GM18517 (cell line): ENCODE results near the gene CD276.

Source experiments
- ATAC-seq: cut with Tn5 transposase; IDR thresholded peaks from one replicate; pipeline ENCODE4 v1.9.1; 2021; ENCODE audit warnings: mild to moderate bottlenecking, moderate library complexity; ENCODE audit not compliant: unreplicated experiment

The CD276 gene

GRCh38 chr15:73746883-73747282 is 62.7 kb downstream of the CD276 start:
- ATAC-seq, result no peak

DNA sequence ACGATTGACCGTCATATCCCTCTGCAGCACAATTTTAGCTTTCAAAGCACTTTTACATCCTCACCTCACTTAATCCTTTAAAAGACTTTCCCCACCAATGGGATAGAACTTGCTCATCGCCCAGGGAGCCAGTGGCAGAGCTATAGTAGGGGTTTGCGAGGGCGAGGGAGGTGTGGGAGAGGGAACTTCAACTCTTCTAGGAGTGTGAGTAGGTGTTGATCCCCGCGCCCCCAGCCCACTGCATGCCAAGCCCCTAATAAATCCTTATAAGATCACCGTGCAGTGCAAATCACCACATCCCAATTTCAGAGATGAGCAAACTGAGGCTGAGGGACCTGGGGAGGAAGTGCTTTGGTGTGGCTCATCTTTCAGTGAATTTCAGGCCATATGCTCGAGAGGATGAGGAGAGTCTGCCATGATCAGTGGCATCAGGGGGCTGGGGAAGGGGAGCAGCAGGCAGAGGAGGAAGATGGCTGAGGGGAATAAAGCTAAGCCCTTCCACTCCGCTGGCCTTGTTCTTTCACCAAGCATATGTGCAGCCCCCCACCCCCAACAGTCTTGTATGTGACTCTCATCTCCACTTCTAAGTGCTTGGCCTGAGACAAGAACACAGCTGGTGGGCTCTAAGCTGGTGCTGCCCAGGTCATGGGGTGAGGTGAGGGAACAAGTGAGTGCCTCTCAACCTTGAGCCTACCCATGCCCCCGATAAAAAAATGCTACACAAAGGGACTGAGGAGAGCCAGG is 63.8 kb downstream of the CD276 start:
- ATAC-seq, result no peak

DNA sequence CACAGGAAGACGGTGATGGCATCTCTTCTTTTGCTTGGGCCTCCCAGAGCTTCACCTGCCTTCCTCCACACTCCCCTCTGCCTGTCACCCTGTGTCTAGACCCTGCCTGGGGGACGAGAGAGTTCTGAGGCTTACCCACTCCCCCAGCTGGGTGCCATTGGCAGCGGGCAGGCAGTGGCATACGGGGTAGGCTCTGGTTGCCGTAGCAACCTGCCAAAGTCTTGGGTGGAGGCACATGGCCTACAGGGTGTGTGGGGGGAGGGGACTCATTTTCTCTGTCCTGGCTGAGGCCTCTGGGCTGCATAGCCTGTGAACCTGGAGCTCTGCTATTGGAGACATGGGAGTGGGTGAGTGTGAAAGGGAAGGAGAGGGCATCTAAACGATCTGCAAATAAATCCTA is 64.5 kb downstream of the CD276 start:
- ATAC-seq, result no peak

GRCh38 chr15:73749533-73749932 is 65.3 kb downstream of the CD276 start:
- ATAC-seq, result no peak

GRCh38 chr15:73749971-73750370 is 65.8 kb downstream of the CD276 start:
- ATAC-seq, result no peak

GRCh38 chr15:73750438-73750837 is 66.3 kb downstream of the CD276 start:
- ATAC-seq, result no peak

DNA sequence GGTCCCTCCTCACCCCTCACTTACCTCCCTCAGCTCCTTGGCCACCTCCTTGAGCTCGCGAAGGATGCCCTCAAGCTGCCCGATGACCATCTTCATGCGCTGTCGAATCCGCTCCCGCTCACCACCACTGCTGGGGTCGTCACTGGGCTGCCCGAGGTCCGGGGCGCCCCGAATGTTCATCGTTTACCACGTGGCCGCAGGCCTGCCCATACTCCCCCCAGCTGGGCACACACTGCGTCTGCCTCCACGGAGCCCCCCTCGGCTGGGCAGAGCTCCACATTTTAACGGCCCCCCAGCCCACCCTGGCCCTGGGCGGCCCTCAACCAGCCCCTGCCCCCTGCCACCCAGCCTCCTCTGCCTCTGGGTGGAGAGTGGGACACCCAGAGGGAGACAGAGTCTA is 66.8 kb downstream of the CD276 start:
- no peak for ATAC-seq

GRCh38 chr15:73751511-73751898 is 67.3 kb downstream of the CD276 start:
- no peak for ATAC-seq

DNA sequence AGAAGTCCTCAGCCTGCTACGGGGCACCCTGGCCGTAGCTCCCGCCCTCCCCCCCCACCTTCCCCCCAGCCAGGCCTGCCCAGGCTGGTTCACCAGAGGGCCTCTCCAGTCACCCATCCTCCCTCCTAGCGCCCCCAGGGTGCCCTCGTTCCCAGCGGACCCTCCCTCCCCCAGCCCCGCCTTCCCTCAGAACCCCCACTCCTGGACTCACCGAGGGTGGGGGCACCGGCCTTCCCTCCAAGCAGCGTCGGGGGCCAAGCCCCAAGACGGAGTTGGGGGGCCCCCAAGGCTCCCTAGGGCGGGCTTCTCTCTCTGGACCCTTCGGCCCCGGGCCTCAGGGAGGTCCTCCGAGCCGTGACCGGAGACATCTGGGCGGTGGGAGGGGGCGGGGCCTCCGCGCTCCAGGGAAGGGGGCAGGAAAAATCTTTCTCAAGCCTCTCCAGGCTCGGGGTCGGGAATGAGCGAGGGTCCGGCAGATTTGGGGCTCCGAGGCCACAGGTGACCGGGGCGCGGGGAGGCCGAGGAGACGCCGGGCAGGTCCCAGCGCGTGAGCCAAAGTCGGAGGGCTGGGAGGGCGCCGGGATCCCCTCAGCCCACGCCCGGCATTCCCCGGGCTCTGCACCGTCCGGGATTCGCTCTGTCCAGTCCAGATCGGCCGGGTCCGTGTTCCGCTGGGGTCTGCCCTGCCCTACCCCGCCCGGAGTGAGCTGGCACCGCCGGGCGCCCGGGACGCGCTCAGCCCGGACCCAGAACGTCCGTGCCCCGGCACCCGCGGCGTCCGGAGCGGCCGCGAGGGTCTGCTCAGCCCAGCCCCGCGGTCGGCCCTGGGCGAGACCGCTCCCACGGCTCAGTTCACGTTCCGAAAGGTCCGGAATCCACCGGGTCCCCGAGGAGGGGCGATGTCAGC is 68.0 kb downstream of the CD276 start:
- no peak for ATAC-seq

DNA sequence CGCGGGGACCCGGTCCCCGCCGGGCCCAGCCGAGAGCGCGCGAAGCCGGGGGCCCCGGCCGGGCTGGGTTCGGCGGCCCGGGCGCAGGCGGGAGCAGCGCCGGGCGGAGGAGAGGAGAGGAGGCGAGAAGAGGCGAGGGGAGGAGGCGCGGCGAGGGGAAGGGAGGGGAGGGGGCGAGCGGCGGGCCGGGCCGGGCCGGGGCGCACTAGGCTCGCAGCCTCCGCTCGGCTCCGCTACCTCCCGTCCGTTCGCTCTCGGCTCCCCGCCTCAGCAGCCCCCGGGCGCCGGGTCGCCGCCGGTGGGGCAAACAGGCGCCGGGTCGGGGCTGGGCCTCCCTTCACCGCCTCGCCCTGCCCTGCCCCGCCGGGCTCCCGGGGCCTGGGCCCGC is 68.6 kb downstream of the CD276 start:
- ATAC-seq, result no peak

GRCh38 chr15:73753250-73754130 is 69.3 kb downstream of the CD276 start, which contains the start of gene INSYN1:
Gene INSYN1 (minus strand): TSS chr15:73753351. CDS start chr15:73751130, 2,221 bp downstream.
- no peak for ATAC-seq

DNA sequence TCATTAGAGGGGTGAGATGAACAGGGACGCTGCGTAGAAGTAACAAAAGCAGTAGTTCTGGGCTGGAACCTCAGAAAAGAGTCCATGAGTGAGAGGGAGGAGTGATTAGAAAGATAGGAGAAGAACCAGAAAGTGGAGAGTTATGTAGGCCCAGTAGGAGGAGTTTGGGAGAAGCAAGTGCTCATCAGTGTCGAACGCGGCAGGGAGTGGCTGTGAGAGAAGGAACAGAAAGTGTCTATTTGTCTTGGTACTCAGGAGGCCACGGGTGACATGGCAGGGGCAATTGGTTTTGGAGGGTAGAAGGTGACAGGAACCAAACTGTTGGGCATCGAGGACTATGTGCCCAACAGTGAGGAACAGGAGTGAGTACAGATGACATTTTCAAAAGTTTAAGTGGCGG is 70.3 kb downstream of the CD276 start:
- ATAC-seq, result no peak

DNA sequence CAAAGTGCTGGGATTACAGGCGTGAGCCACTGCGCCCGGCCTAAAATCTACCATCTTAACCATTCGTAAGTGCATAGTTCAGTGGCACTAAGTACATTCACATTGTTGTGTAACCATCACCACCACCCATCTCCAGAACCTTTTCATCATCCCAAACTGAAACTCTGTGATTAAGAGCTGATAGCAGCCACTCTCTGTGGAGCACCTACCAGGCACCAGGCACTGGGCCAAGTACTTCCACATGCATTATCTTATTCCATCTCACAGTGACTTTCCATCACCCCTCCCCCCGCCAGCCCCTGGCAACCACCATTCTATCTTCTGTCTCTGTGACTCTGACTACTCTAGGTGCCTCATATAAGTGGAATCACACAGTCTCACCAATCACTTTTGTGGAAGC is 71.3 kb downstream of the CD276 start:
- ATAC-seq, result no peak

- no peak for ATAC-seq
These were observed 71.8 kb downstream of the CD276 start for GRCh38 chr15:73755946-73756345.

- no peak for ATAC-seq
These were observed 72.2 kb downstream of the CD276 start for GRCh38 chr15:73756390-73756789.

- ATAC-seq, result no peak
These were observed 72.8 kb downstream of the CD276 start for GRCh38 chr15:73756947-73757513.

GRCh38 chr15:73757571-73757970 is 73.4 kb downstream of the CD276 start:
- ATAC-seq, result no peak

- no peak for ATAC-seq
These were observed 74.3 kb downstream of the CD276 start for GRCh38 chr15:73758461-73758860.

- ATAC-seq, result no peak
These were observed 76.4 kb downstream of the CD276 start for GRCh38 chr15:73760330-73761329.

DNA sequence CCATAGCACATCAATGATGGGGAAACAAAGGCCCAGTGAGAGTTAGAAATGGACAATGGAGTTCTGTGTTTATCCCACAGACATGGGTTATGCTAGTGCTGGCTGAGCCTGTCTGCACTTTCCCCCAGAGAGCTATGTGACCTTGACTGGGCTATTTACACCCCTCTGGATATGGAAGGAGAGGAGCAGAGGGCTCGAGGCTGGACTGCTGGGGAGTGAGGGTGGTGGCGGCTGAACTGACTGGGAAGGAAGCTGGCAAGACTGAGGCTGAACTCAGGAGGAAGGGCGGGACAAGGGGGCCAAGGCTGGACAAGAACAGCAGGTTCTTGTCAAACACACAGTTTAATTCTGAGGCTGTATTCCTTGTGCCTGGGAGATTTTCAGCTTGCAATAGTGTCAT is 79.7 kb downstream of the CD276 start:
- no peak for ATAC-seq
